NCI-H128 (cell line): Measurements from ENCODE around the gene DFFB.
"Not testable (repeated sequence)": the region's sequence is repeated elsewhere in the genome, so short reads cannot be mapped to it uniquely, and the experiment has no call there.

ENCODE experiments used
- DNase-seq: peaks from one replicate; lab custom pipeline; 2025; ENCODE audit not compliant: unreplicated experiment; lab: John Stamatoyannopoulos, UW

Gene DFFB

DNA sequence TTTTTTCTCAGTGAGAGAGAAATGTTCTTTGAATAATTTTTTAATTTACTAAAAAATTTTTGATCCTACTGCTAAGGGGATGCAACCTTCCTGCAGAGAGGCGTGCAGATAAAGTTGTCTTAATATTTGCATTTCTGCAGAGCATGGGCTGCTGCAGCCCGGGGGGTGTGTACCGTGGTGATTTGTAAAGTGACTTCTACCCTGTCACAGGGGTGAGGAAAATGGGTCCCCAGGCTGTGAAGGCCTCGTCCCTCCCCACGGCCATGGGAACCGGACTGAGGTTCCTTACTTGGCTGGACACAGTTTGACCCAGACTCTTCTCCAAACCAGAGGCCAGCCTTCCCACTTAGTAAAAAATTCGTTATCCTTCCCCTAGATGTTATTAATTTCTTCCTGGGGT, 52.3 kb downstream of the DFFB start:
- no peak for DNase-seq

DNA sequence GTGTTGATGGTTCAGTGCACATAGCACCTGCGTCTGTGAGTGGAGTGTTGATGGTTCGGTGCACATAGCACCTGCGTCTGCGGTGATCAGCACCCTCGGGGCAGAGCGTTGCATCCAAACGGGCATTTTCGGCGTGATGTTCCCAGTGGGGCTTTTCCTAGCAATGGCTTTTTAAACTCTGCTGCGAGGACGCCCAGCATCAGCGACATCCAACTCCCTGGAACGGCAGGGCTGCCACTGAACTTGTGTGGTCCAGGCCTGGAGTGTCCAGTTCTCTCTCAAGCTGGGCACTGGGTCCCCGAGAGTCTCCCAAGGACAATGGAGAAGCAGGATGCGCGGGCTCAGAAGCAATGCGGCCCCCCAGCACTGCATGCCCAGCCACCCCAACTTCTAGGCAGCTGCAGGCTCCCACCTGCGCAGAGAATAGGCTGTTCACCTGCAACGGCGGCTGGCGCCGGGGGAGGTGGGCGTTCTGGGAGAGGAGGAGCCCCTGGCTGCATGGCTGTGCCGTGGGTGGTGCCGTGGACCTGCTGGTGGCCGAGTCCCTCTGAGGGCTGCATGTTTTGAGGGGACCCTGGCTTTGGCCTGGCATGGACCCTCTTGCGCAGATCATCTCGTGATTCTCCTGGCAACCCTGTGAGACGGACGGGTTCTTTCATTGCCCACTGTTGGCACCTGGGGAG, 52.9 kb downstream of the DFFB start:
- DNase-seq, result peak; percentile 48

- DNase-seq, result peak; percentile 89
Observed at GRCh38 chr1:3910857-3911845, 53.9 kb downstream of the DFFB start.

GRCh38 chr1:3911981-3912808, 54.9 kb downstream of the DFFB start:
- no peak for DNase-seq

GRCh38 chr1:3912809-3913685, 55.8 kb downstream of the DFFB start:
- no peak for DNase-seq

GRCh38 chr1:3914331-3914851, 57.1 kb downstream of the DFFB start:
- no peak for DNase-seq

GRCh38 chr1:3914911-3915310, 57.6 kb downstream of the DFFB start:
- no peak for DNase-seq

DNA sequence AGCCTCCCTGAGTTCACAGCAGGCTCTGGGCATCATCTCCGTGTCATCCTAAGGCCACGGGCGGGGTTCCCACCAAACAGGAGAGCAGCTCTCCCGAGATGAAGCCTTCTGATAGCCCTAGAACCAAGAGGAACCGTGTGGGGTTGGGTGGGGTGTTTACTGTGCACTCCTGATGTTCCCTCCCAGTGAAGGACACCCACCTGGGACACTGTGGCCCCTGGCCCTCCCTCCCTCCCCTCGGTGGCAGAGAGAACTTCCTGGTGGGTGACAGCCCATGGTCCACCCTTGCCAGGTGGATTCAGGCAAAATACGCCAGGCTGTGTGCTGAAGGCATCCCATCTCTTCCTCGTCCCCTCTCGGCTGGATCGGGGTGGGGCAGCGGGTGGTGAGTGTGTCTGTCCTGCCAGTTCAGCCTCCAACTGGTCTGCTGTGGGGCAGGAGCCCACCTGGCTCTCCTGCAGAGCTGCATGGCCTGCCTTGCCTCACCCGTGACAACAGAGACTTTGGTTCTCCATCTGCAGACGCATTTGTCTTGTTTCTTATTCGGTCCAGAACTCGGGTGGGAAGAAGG, 58.4 kb downstream of the DFFB start:
- DNase-seq, result no peak

GRCh38 chr1:3917761-3918160, 60.5 kb downstream of the DFFB start:
- DNase-seq, result no peak

GRCh38 chr1:3918359-3918758, 61.1 kb downstream of the DFFB start:
- DNase-seq, result not testable (repeated sequence)

DNA sequence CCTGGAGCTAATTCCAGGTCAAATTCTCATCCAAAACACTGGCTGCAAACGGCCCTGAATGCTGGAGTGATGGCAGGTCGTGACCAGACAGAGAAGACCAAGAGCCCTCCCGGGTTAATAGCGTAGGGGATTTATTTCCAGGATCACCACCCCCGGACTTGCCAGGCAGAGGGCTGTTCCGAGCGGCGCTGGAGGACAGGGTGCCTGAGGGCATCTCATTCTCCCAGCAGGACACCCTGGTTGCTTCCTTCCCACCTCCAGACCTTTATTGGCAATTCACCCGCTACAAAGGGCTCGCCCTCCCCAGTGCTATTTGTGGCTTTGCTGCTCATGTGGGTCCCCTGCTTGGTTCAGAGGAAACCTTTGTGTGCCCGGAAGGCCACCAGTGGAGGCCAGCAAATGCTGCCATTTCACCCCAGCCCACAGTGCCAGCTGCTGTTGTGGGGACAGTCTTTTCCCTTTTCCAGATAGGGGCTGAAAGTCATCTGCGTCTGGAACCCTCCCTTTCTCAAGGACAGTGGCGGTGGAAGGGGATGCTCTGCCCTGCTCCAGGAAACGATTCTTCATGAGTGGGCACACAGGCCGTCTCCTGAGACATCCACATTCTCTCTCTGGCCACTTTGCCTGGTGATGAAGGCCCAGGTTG, 61.8 kb downstream of the DFFB start:
- no peak for DNase-seq

- DNase-seq, result no peak
Observed at GRCh38 chr1:3919706-3920105, 62.4 kb downstream of the DFFB start.

GRCh38 chr1:3921765-3922164, 64.5 kb downstream of the DFFB start:
- DNase-seq, result no peak

GRCh38 chr1:3922201-3922725, 65.0 kb downstream of the DFFB start:
- DNase-seq, result no peak

- no peak for DNase-seq
Observed at GRCh38 chr1:3922851-3923250, 65.6 kb downstream of the DFFB start.

GRCh38 chr1:3923378-3924185, 66.3 kb downstream of the DFFB start:
- DNase-seq, result no peak

DNA sequence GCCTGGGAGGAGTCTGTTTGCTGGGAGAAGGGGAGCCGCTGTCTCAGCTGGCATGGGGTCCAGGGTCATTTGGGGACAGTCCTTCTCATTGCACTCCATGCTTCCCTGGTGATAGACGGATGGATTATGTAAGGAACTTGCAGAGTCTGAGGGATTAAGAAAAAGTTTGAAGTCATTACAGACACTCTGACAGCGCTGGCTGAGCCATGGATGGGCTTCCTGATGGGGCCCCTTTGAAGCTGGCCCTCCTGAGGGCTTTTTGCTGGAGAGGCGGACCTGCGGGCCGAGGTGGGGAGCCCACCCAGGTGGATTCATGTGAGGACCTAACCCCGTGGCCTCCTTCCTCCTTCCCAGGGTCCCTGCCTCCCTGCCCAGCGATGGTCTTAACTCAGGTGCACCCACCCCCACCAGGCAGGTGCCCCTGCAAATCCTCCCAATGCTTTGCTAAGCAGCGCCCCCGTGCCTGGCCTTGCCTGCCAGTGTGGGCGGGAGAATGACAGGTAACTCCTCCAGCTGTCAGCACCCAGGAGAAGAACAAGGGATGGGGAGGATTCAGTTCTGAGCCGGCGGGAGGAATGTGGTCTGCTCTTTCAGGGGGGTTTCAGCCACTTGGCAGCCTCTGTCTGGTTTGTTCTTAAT, 67.0 kb downstream of the DFFB start:
- no peak for DNase-seq

- DNase-seq, result peak; percentile 31
Observed at GRCh38 chr1:3924825-3925220, 67.5 kb downstream of the DFFB start.
